Left lung (tissue), 10 donors: ENCODE results near the gene CBFA2T2. TPM values are rescaled to one million over a fixed set of nuclear protein-coding genes. Genes with fewer than 3 reads are reported as not detected.
A peak's percentile ranks its signal among the peaks of the same experiment; 100 is the strongest.
"Not testable (repeated sequence)": the region's sequence is repeated elsewhere in the genome, so short reads cannot be mapped to it uniquely, and the experiment has no call there.

Experiments used
- ATAC-seq: fragments of 200-7000 bp; cut with Tn5 transposase; one replicate; pipeline ENCODE4 v1.9.1; 2020; ENCODE audit warnings: moderate library complexity
- DNase-seq, 4 donors: peaks; one replicate each; pipeline ENCODE4 v3.0.0-alpha.2; 2013 to 2020
- H3K27ac ChIP-seq, 2 donors: fragments of 200-600 bp; sonication (generic) in 1 of 2; one replicate each; pipeline versions ENCODE4 v1.5.0 to v1.8.0; 2020 to 2021
- H3K27me3 ChIP-seq, 2 donors: fragments of 200-600 bp; sonication (generic) in 1 of 2; one replicate each; pipeline versions ENCODE4 v1.5.0 to v1.8.0; 2020 to 2021
- H3K36me3 ChIP-seq, 2 donors: fragments of 200-600 bp; sonication (generic) in 1 of 2; one replicate each; pipeline versions ENCODE4 v1.5.0 to v1.8.0; 2020 to 2021
- H3K4me1 ChIP-seq, 2 donors: fragments of 200-600 bp; one replicate each; pipeline ENCODE4 v1.8.0; 2021
- H3K4me3 ChIP-seq, 2 donors: fragments of 200-600 bp; sonication (generic) in 1 of 2; one replicate each; pipeline versions ENCODE4 v1.5.0 to v1.8.0; 2020 to 2021; ENCODE audit warnings: mild to moderate bottlenecking in 1 of 2
- H3K9me3 ChIP-seq, 2 donors: fragments of 200-600 bp; sonication (generic) in 1 of 2; one replicate each; pipeline versions ENCODE4 v1.5.0 to v1.8.0; 2020 to 2021
- intact Hi-C, 2 donors: fragments of 100-400 bp; cut with DNase I; formaldehyde crosslinking; loops; one replicate each; pipeline versions ENCODE4 v1.11.2 to v1.14.2; 2022
- polyA plus RNA-seq, 6 donors: library from polyadenylated mRNA; unstranded; fragments of 120-200 nt; gene quantifications; one replicate each; pipeline ENCODE4 v1.2.1, GENCODE V29; 2013; ENCODE audit not compliant: insufficient read length in 6 of 6
- total RNA-seq, 2 donors: library from RNA; stranded (reverse); fragmentation: NEBNext Ultra II Directional; extraction: Animal tissue kit (Norgen Biotek cat#: 25700); gene quantifications; one replicate each; pipeline ENCODE4 v1.2.1, GENCODE V29; 2021
- TF ChIP-seq, protein P1 (sequence below), 2 donors: fragments of 200-600 bp; sonication (generic) in 1 of 2; IDR thresholded peaks; one replicate each; pipeline versions ENCODE4 v1.5.0 to v1.8.0; 2021; ENCODE audit warnings: antibody characterized with exemption in 2 of 2
- donor health status: DM: no; HTN: yes; CAD: no.
- donor health status: DM: no; HTN: no; CAD: no.

Gene CBFA2T2
- total and polyA plus RNA-seq, 8 donors: 11.9 to 54.4 (median 43.8) TPM

- peaks cover 0 to 58% of the 10 kb centered on the region in 2 donors for H3K36me3 ChIP-seq
- no peaks in the 10 kb centered on the region for H3K9me3 ChIP-seq
- H3K4me1 ChIP-seq: peaks cover 2 to 10% of the 10 kb centered on the region in 2 donors
- ATAC-seq: no peak
- TF ChIP-seq, protein P1, sequence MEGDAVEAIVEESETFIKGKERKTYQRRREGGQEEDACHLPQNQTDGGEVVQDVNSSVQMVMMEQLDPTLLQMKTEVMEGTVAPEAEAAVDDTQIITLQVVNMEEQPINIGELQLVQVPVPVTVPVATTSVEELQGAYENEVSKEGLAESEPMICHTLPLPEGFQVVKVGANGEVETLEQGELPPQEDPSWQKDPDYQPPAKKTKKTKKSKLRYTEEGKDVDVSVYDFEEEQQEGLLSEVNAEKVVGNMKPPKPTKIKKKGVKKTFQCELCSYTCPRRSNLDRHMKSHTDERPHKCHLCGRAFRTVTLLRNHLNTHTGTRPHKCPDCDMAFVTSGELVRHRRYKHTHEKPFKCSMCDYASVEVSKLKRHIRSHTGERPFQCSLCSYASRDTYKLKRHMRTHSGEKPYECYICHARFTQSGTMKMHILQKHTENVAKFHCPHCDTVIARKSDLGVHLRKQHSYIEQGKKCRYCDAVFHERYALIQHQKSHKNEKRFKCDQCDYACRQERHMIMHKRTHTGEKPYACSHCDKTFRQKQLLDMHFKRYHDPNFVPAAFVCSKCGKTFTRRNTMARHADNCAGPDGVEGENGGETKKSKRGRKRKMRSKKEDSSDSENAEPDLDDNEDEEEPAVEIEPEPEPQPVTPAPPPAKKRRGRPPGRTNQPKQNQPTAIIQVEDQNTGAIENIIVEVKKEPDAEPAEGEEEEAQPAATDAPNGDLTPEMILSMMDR (IDR thresholded peaks at IDR 0.05): no peak
- no peaks in the 10 kb centered on the region for H3K27me3 ChIP-seq
- no peak overlapping the region for H3K27ac ChIP-seq
- intact Hi-C loops: no loop called here
- peak in 1 of 4 donors; percentile 73 for DNase-seq
- H3K4me3 ChIP-seq: no peak overlapping the region
Measured at GRCh38 chr20:33644313-33645071, 154.6 kb downstream of the CBFA2T2 start.

DNA sequence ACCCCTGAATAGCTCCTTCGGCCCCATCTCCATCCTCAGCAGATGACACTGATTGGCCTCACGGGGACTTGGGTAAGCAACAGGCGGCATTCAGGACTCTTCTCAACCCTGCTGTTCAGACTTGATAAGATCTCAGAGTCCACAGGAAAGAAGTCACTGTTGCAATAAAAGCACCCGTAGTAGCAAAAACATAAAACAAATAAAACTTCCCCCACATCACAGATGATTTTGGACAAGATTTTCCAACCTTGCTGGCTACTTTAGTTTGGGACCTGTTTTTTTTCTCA lies 155.1 kb downstream of the CBFA2T2 start:
- intact Hi-C loops: no loop called here

GRCh38 chr20:33645396-33645795 lies 155.5 kb downstream of the CBFA2T2 start:
- Histone ChIP-seq H3K9me3 (no peaks in the 10 kb centered on the region), H3K4me1 (peaks cover 6 to 10% of the 10 kb centered on the region in 2 donors), H3K4me3 (no peak overlapping the region), H3K36me3 (peaks cover 0 to 49% of the 10 kb centered on the region in 2 donors), H3K27ac (no peak overlapping the region), H3K27me3 (no peaks in the 10 kb centered on the region)
- TF ChIP-seq, protein P1 (IDR thresholded peaks at IDR 0.05): no peak
- intact Hi-C loops: no loop called here
- DNase-seq (no peak), ATAC-seq (no peak)

More for the DNA sequence above, 155.1 kb downstream of the CBFA2T2 start:
- H3K9me3 ChIP-seq: no peaks in the 10 kb centered on the region
- H3K4me1 ChIP-seq: peaks cover 6 to 10% of the 10 kb centered on the region in 2 donors
- H3K4me3 ChIP-seq: no peak overlapping the region
- H3K27ac ChIP-seq: no peak overlapping the region
- TF ChIP-seq, protein P1 (IDR thresholded peaks at IDR 0.05): no peak
- H3K36me3 ChIP-seq: peaks cover 0 to 53% of the 10 kb centered on the region in 2 donors
- DNase-seq (no peak), ATAC-seq (no peak)
- H3K27me3 ChIP-seq: no peaks in the 10 kb centered on the region

DNA sequence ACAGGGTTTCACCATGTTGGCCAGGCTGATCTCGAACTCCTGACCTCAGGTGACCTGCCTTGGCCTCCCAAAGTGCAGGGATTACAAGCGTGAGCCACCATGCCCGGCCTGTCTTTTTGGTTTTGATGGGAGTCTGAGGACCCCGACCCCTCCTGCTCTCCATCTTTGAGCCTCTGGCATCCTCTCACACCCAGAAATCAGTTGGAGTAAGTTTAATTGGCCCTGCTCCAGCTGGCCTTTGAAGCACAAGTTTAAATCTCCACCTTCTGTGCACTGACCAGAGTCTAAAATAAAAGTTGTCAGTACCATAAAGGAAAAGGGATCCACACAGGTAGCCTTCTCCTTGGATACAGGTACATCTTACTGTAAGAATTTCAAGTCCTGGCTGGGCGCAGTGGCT lies 156.3 kb downstream of the CBFA2T2 start:
- Histone ChIP-seq H3K27me3 (no peaks in the 10 kb centered on the region), H3K27ac (no peak overlapping the region), H3K9me3 (no peaks in the 10 kb centered on the region), H3K36me3 (peaks cover 0 to 41% of the 10 kb centered on the region in 2 donors), H3K4me3 (no peak overlapping the region), H3K4me1 (peaks cover 6 to 10% of the 10 kb centered on the region in 2 donors)
- ATAC-seq: no peak
- intact Hi-C loops: no loop called here
- TF ChIP-seq, protein P1 (IDR thresholded peaks at IDR 0.05): no peak
- DNase-seq: peak in 1 of 4 donors; percentile 21

DNA sequence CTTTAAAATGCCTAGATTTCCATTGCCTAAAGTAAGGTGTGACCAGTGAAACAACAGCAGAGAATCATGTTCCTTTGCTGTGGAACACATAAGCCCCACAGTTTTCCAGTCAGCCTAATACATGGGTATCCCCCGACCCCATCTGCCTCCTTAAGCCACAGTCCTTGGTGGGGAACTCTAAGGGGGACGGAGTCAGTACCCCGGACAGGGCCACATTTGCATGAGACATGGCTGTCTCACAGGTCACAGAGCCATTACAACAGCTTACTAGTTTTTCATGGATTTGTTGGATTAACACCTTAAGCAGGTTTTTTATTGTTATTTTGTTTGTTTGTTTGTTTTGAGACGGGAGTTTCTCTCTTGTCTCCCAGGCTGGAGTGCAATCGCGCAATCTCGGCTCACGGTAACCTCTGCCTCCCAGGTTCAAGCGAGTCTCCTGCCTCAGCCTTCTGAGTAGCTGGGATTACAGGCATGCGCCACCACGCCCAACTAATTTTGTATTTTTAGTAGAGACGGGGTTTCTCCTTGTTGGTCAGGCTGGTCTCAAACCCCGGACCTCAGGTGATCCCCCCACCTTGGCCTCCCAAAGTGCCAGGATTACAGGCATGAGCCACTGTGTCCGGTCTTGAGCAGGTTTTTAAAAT lies 157.2 kb downstream of the CBFA2T2 start:
- ATAC-seq, intact Hi-C loops, H3K27ac ChIP-seq: not testable (repeated sequence)

More for the DNA sequence above, 157.2 kb downstream of the CBFA2T2 start:
- peak in 1 of 4 donors; percentile 25 for DNase-seq
- not testable (repeated sequence) for H3K9me3 ChIP-seq, H3K4me3 ChIP-seq, H3K27me3 ChIP-seq
- Histone ChIP-seq H3K4me1 (peaks cover 6 to 15% of the 10 kb centered on the region in 2 donors), H3K36me3 (peaks cover 0 to 35% of the 10 kb centered on the region in 2 donors)
